CD4-positive, alpha-beta T cell treated with Interleukin-4 for 4 hours (primary cell): Measurements from ENCODE around the gene FRMD4A.
A peak's percentile ranks its signal among the peaks of the same experiment; 100 is the strongest.
"Not testable (repeated sequence)": the region's sequence is repeated elsewhere in the genome, so short reads cannot be mapped to it uniquely, and the experiment has no call there.

Experiments
- DNase-seq: peaks from one replicate; pipeline ENCODE4 v3.0.0-alpha.2; 2020

Gene FRMD4A

GRCh38 chr10:13797164-13797563 is 533.6 kb downstream of the FRMD4A start:
- DNase-seq = no peak

GRCh38 chr10:13795653-13796555 is 534.8 kb downstream of the FRMD4A start:
- DNase-seq = peak; percentile 8

GRCh38 chr10:13794992-13795612 is 535.6 kb downstream of the FRMD4A start:
- no peak for DNase-seq

GRCh38 chr10:13792006-13792405 is 538.7 kb downstream of the FRMD4A start:
- no peak for DNase-seq

- DNase-seq = no peak
These were observed 539.2 kb downstream of the FRMD4A start for GRCh38 chr10:13791483-13791882.

- DNase-seq = no peak
These were observed 540.5 kb downstream of the FRMD4A start for GRCh38 chr10:13790196-13790595.

- DNase-seq = no peak
These were observed 541.3 kb downstream of the FRMD4A start for GRCh38 chr10:13789448-13789829.

- DNase-seq = no peak
These were observed 541.8 kb downstream of the FRMD4A start for GRCh38 chr10:13788711-13789447.

GRCh38 chr10:13788320-13788600 is 542.5 kb downstream of the FRMD4A start:
- no peak for DNase-seq

- DNase-seq = peak; percentile 94
These were observed 543.7 kb downstream of the FRMD4A start for GRCh38 chr10:13787015-13787421.

- DNase-seq = peak; percentile 71
These were observed 546.7 kb downstream of the FRMD4A start for GRCh38 chr10:13784067-13784466.

- DNase-seq = no peak
These were observed 551.0 kb downstream of the FRMD4A start for GRCh38 chr10:13779748-13780147.

- DNase-seq = not testable (repeated sequence)
These were observed 552.1 kb downstream of the FRMD4A start for GRCh38 chr10:13778693-13778960.

GRCh38 chr10:13776861-13777311 is 553.8 kb downstream of the FRMD4A start:
- DNase-seq = no peak

- no peak for DNase-seq
These were observed 554.6 kb downstream of the FRMD4A start for GRCh38 chr10:13775786-13776775.

- no peak for DNase-seq
These were observed 556.3 kb downstream of the FRMD4A start for GRCh38 chr10:13774303-13774893.

- no peak for DNase-seq
These were observed 557.1 kb downstream of the FRMD4A start for GRCh38 chr10:13773496-13774170.

GRCh38 chr10:13773043-13773442 is 557.7 kb downstream of the FRMD4A start:
- DNase-seq = no peak

- no peak for DNase-seq
These were observed 558.7 kb downstream of the FRMD4A start for GRCh38 chr10:13771992-13772391.

GRCh38 chr10:13770760-13771493 is 559.8 kb downstream of the FRMD4A start:
- no peak for DNase-seq

GRCh38 chr10:13769946-13770345 is 560.8 kb downstream of the FRMD4A start:
- DNase-seq = no peak
